ENCODE measurements around the gene PARVA. TPM values are rescaled to one million over a fixed set of nuclear protein-coding genes. Genes with fewer than 3 reads are reported as not detected.
"Not testable (repeated sequence)": the region's sequence is repeated elsewhere in the genome, so short reads cannot be mapped to it uniquely, and the experiment has no call there.

Gene PARVA
- total RNA-seq, 1 experiment from 2014 or later = 36.7 TPM

- H3K36me3 Mint-ChIP-seq (ENCODE audit: insufficient read depth, unreplicated experiment) = no peaks in the 10 kb centered on the region
- no peaks in the 10 kb centered on the region for H3K9me3 Mint-ChIP-seq (ENCODE audit: unreplicated experiment)
- H3K4me1 Mint-ChIP-seq (ENCODE audit: insufficient read depth, unreplicated experiment) = no peaks in the 10 kb centered on the region
- no peak overlapping the region for H3K27ac Mint-ChIP-seq (ENCODE audit: low read depth, unreplicated experiment)
- TF ChIP-seq CTCF (IDR thresholded peaks at IDR 0.05; ENCODE audit: unreplicated experiment) = no peak
- DNase-seq (ENCODE audit: unreplicated experiment) = no peak
- ChIA-PET CTCF (no interaction called here), POLR2A (interaction anchor here (1.0 kb wide), 1 partner anchor 14 kb away, joined by 3 read pairs; no protein-coding TSS in a partner anchor)
- intact Hi-C loops (cut with micrococcal nuclease) = no loop called here
- peaks cover 16% of the 10 kb centered on the region for H3K27me3 Mint-ChIP-seq (ENCODE audit: insufficient read depth, unreplicated experiment)
- no peak overlapping the region for H3K4me3 Mint-ChIP-seq (ENCODE audit: unreplicated experiment)
- BruUV-seq (replicated peaks) = no TSS peak
Observed at GRCh38 chr11:12359761-12360160, 17.6 kb upstream of the PARVA start.

GRCh38 chr11:12361682-12362081 is 15.7 kb upstream of the PARVA start:
- CTCF ChIA-PET = interaction anchor here (0.6 to 1.1 kb wide), 2 partner anchors 602 to 982 kb away, joined by 3 to 4 read pairs; no protein-coding TSS in a partner anchor
- BruUV-seq (replicated peaks) = no TSS peak
- Mint-ChIP-seq H3K27ac (ENCODE audit: low read depth, unreplicated experiment) (no peak overlapping the region), H3K27me3 (ENCODE audit: insufficient read depth, unreplicated experiment) (peaks cover 17% of the 10 kb centered on the region), H3K4me3 (ENCODE audit: unreplicated experiment) (no peak overlapping the region), H3K9me3 (ENCODE audit: unreplicated experiment) (no peaks in the 10 kb centered on the region), H3K36me3 (ENCODE audit: insufficient read depth, unreplicated experiment) (no peaks in the 10 kb centered on the region), H3K4me1 (ENCODE audit: insufficient read depth, unreplicated experiment) (no peaks in the 10 kb centered on the region)
- TF ChIP-seq CTCF (IDR thresholded peaks at IDR 0.05; ENCODE audit: unreplicated experiment) = no peak
- POLR2A ChIA-PET = interaction anchor here (0.8 to 2.2 kb wide), 2 partner anchors 12 to 807 kb away, joined by 3 to 6 read pairs; no protein-coding TSS in a partner anchor
- DNase-seq (ENCODE audit: unreplicated experiment) = no peak
- intact Hi-C loops (cut with micrococcal nuclease) = no loop called here

- no peaks in the 10 kb centered on the region for H3K9me3 Mint-ChIP-seq (ENCODE audit: unreplicated experiment)
- no peak overlapping the region for H3K27ac Mint-ChIP-seq (ENCODE audit: low read depth, unreplicated experiment)
- CTCF ChIA-PET = interaction anchor here (0.9 to 1.9 kb wide), 2 partner anchors 14 to 31 kb away, joined by 3 to 6 read pairs; partner anchors contain the start of gene PARVA
- H3K4me1 Mint-ChIP-seq (ENCODE audit: insufficient read depth, unreplicated experiment) = no peaks in the 10 kb centered on the region
- no peak for TF ChIP-seq CTCF (IDR thresholded peaks at IDR 0.05; ENCODE audit: unreplicated experiment)
- POLR2A ChIA-PET = interaction anchor here (0.6 to 2.2 kb wide), 3 partner anchors 14 to 195 kb away, joined by 3 to 6 read pairs (median 3); no protein-coding TSS in a partner anchor
- no peak for DNase-seq (ENCODE audit: unreplicated experiment)
- no TSS peak for BruUV-seq (replicated peaks)
- peaks cover 29% of the 10 kb centered on the region for H3K27me3 Mint-ChIP-seq (ENCODE audit: insufficient read depth, unreplicated experiment)
- intact Hi-C loops (cut with micrococcal nuclease) = no loop called here
- H3K36me3 Mint-ChIP-seq (ENCODE audit: insufficient read depth, unreplicated experiment) = no peaks in the 10 kb centered on the region
- no peak overlapping the region for H3K4me3 Mint-ChIP-seq (ENCODE audit: unreplicated experiment)
Observed at GRCh38 chr11:12362857-12363256, 14.5 kb upstream of the PARVA start.

GRCh38 chr11:12363373-12363772 is 14.0 kb upstream of the PARVA start:
- no peak for DNase-seq (ENCODE audit: unreplicated experiment)
- Mint-ChIP-seq H3K4me1 (ENCODE audit: insufficient read depth, unreplicated experiment) (no peaks in the 10 kb centered on the region), H3K36me3 (ENCODE audit: insufficient read depth, unreplicated experiment) (no peaks in the 10 kb centered on the region), H3K27ac (ENCODE audit: low read depth, unreplicated experiment) (no peak overlapping the region), H3K9me3 (ENCODE audit: unreplicated experiment) (no peaks in the 10 kb centered on the region), H3K27me3 (ENCODE audit: insufficient read depth, unreplicated experiment) (peaks cover 34% of the 10 kb centered on the region), H3K4me3 (ENCODE audit: unreplicated experiment) (no peak overlapping the region)
- CTCF ChIA-PET = interaction anchor here (0.9 to 1.9 kb wide), 2 partner anchors 14 to 32 kb away, joined by 3 to 6 read pairs; partner anchors contain the start of gene PARVA
- intact Hi-C loops (cut with micrococcal nuclease) = no loop called here
- POLR2A ChIA-PET = interaction anchor here (0.6 kb wide), 1 partner anchor 33 kb away, joined by 3 read pairs; no protein-coding TSS in a partner anchor
- no TSS peak for BruUV-seq (replicated peaks)
- no peak for TF ChIP-seq CTCF (IDR thresholded peaks at IDR 0.05; ENCODE audit: unreplicated experiment)

DNA sequence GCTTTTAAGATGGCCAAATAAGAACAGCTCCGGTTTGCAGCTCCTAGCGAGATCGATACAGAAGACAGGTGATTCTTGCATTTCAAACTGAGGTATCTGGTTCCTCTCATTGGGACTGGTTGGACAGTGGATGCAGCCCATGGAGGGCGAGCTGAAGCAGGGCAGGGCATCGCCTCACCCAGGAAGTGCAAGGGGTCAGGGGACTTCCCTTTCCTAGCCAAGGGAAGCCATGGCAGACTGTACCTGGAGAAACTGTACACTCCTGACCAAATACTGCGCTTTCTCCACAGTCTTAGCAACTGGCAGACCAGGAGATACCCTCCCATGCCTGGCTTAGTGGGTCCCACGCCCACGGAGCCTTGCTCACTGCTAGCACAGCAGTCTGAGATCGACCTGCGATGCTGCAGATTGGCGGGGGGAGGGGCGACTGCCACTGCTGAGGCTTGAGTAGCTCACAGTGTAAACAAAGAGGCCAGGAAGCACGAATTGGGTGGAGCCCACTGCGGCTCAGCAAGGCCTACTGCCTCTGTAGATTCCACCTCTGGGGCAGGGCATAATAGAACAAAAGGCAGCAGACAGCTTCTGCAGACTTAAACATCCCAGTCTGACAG is 11.3 kb upstream of the PARVA start:
- POLR2A ChIA-PET = interaction anchor here (1.5 kb wide), 1 partner anchor 11 kb away, joined by 4 read pairs; the partner anchor contains the start of gene PARVA

GRCh38 chr11:12367057-12367456 is 10.3 kb upstream of the PARVA start:
- DNase-seq (ENCODE audit: unreplicated experiment); H3K36me3 Mint-ChIP-seq (ENCODE audit: insufficient read depth, unreplicated experiment): not testable (repeated sequence)

More for the DNA sequence above, 11.3 kb upstream of the PARVA start:
- CTCF ChIA-PET = interaction anchor here (0.6 to 1.2 kb wide), 5 partner anchors 14 to 1276 kb away, joined by 3 to 4 read pairs (median 4); no protein-coding TSS in a partner anchor
- peaks cover 49% of the 10 kb centered on the region for H3K27me3 Mint-ChIP-seq (ENCODE audit: insufficient read depth, unreplicated experiment)
- peak; percentile 8 for DNase-seq (ENCODE audit: unreplicated experiment)
- intact Hi-C loops (cut with micrococcal nuclease); H3K9me3 Mint-ChIP-seq (ENCODE audit: unreplicated experiment); BruUV-seq (replicated peaks); H3K36me3 Mint-ChIP-seq (ENCODE audit: insufficient read depth, unreplicated experiment); H3K27ac Mint-ChIP-seq (ENCODE audit: low read depth, unreplicated experiment); H3K4me3 Mint-ChIP-seq (ENCODE audit: unreplicated experiment); H3K4me1 Mint-ChIP-seq (ENCODE audit: insufficient read depth, unreplicated experiment): not testable (repeated sequence)

More at GRCh38 chr11:12367057-12367456, 10.3 kb upstream of the PARVA start:
- peaks cover 49% of the 10 kb centered on the region for H3K27me3 Mint-ChIP-seq (ENCODE audit: insufficient read depth, unreplicated experiment)
- intact Hi-C loops (cut with micrococcal nuclease); H3K27ac Mint-ChIP-seq (ENCODE audit: low read depth, unreplicated experiment); H3K4me1 Mint-ChIP-seq (ENCODE audit: insufficient read depth, unreplicated experiment); BruUV-seq (replicated peaks); H3K9me3 Mint-ChIP-seq (ENCODE audit: unreplicated experiment); H3K4me3 Mint-ChIP-seq (ENCODE audit: unreplicated experiment): not testable (repeated sequence)
- POLR2A ChIA-PET = interaction anchor here (0.7 kb wide), 1 partner anchor 656 kb away, joined by 4 read pairs; no protein-coding TSS in a partner anchor
- CTCF ChIA-PET = interaction anchor here (0.6 kb wide), 2 partner anchors 39 to 534 kb away, joined by 3 read pairs; no protein-coding TSS in a partner anchor

Measured in MCF 10A (cell line).